Cardiac septum (tissue), 1 donor: ENCODE data around the gene ALDH5A1. TPM values are rescaled to one million over a fixed set of nuclear protein-coding genes. Genes with fewer than 3 reads are reported as not detected.

Experiments
- DNase-seq: peaks from one replicate; pipeline ENCODE4 v3.0.0-alpha.2; 2020; ENCODE audit warnings: low spot score
- intact Hi-C: fragments of 100-400 bp; cut with DNase I; formaldehyde crosslinking; loops from one replicate; pipeline ENCODE4 v1.14.0; 2022
- total RNA-seq: library from RNA; stranded (reverse); fragmentation: NEBNext Ultra II Directional; extraction: Animal tissue kit (Norgen Biotek cat#: 25700); gene quantifications from one replicate; pipeline ENCODE4 v1.2.1, GENCODE V29; 2021
- donor health status: DM: no; HTN: no; CAD: no.

ALDH5A1 gene
- total RNA-seq, 1 donor from 2014 or later, result 17.4 TPM

DNA sequence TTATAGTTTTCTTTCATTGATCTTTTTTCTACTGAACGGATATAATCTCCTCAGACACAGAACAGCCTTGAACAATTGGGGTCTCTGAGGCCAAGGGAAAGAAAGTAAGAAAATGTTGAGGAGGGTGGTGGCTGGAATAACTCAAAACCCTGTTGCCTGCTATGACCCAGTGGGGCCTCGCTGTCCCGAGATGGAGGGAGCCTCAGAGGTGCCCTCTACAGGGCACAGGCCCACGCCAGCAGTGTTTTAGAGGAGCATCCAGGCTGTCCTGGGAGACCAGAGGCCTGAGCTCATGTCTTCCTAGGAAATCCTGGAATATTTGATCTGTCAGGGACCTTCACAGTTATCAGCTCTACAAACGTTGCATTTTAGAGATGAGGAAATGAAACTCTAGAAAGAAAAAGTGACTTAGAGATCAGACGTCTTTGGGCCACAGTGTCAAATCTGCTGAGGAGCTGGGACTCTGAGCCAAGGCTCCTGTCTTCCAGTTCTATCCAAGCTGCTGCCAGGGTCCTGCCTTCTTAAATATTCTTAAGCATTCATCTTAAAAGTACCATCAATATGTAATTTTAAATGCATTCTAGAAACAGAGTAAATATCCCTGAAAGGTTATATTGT, 26.3 kb downstream of the ALDH5A1 start:
- no peak for DNase-seq
- intact Hi-C loops, result loop anchor here (5.0 kb wide), 1 partner anchor 89 kb away; no protein-coding TSS in a partner anchor

DNA sequence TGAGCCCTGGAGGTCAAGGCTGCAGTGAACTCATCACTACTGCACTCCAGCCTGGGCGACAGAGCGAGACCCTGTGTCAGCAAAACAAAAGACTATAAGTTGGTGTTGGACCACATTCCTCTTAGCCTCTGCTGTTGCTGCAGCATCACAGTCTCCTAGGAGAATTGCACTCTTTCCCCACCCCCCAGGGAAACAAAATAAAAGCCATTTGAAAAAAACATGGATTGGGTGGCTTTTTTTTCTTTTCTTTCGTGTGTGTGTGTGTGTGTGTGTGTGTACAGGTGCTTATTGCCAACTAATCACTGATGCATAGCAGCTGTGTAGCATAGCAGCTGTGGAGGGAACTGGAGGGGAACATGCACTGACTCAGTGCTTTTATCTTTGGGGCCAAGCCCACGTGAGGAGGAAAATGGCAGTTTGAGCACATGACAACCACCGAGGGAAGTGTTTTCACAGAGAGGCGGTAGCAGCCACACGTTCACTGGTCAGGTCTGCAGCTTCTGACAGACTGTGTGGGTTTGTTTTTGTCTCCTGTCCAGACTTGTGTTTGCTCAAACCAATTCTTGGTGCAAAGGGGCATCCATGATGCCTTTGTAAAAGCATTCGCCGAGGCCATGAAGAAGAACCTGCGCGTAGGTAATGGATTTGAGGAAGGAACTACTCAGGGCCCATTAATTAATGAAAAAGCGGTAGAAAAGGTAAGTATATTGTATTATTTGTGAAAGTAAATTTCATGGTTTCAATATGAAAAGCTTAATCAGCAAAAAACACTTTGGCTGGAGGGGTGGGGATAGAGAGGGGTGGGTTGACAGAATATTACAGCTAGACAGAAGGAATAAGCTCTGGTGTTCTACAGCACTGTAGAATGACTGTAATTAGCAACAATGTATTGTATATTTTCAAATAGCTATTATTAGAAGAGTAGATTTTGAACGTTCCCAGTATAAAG, 27.7 kb downstream of the ALDH5A1 start:
- DNase-seq, result no peak
- intact Hi-C loops, result loop anchor here (5.0 kb wide), 1 partner anchor 90 kb away; no protein-coding TSS in a partner anchor

DNA sequence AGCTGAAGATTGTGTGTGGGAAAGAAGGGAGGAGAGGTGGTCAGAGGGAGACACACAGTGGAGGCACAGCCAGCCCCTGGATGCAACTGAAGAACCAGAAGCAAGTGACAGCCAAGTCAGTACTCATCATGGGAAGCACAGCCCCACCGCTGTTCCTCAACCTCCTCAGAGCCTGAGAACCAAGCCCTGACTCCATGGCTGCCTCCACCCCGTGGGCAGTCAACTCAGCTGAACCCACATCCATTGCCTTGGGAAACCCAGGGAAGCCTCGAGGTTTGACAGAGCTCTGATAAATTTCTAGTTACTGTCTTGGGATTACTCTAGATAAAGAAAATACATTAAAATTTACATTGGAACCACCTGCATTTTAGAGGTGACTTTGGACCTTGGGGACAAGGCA, 29.6 kb downstream of the ALDH5A1 start:
- intact Hi-C loops, result loop anchor here (5.0 kb wide), 1 partner anchor 92 kb away; no protein-coding TSS in a partner anchor
- no peak for DNase-seq

DNA sequence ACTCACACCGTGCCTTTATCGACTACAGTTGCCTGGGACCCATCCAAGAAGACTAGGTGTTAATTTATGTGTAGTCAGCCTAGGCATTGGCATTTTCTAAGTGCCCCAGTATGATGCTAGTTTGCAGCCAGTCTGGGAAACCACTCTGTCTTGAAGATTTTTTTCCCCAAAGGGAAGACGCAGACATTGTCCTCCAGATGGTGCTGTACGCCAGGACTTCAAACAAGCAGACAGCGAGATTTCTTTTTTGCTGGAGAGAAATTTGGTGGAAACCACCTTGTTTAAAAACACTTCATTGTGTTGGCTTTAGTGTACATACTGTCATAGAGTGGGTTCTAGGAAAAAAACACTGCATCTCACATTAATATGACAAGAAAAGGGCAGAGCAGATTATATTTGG, 30.0 kb downstream of the ALDH5A1 start:
- intact Hi-C loops, result loop anchor here (5.0 kb wide), 1 partner anchor 93 kb away; no protein-coding TSS in a partner anchor
- DNase-seq, result no peak

DNA sequence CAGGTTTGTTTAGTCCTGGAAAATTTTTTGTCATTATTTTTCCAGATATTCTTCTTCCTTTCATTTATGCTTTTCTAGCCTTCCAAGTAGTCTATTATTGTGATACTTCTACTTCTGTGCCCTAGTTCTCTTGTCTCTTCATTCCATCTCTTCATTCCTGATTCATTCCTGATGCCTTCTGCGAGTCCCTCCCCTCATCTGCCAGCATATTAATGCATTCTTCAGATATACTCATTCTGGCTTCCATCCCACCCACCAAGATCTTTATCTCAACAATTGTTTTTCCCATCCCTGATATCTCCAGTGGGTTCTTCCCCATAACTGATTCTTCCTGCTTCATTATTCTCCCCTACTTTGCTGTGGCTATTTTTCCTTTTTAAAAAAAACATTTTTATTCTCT, 35.2 kb downstream of the ALDH5A1 start:
- no peak for DNase-seq
- intact Hi-C loops, result no loop called here

DNA sequence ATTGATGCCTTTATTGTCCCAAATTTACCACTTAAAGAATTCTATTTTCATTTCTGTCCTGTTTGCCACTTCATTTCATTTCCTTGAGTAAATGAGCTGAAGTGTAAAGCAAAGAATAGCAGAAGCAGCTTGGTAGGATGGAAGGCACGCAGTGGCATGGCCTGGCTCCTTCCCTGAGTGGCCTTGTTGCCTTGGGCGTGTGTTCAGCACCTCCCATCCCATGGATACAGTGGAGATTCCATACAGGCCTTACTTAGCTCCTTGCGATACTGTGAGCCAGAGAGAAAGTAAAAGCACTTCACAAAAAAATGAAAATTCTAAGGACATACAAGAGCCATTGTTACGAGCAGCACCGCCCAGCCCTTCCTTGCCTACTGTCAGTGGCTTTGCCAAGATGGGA, 39.6 kb downstream of the ALDH5A1 start:
- no peak for DNase-seq
- intact Hi-C loops, result no loop called here

DNA sequence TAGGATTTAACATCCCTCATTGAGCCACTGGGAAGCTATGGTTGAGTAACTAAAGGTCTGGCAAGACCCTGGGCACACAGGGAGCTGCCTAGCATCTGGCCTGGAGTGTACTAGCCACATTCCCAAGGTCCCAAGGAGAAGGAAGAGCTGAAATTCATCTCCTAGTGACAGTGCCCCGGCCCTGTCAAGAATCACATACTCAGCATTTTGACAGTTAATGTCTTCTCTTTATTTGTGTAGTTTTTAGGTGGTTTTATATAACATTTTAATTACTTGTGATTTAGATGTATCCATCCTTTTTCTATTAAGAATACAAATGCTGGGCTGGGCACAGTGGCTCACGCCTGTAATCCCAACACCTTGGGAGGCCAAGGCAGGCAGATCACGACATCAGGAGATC, 40.4 kb downstream of the ALDH5A1 start:
- intact Hi-C loops, result no loop called here
- no peak for DNase-seq

DNA sequence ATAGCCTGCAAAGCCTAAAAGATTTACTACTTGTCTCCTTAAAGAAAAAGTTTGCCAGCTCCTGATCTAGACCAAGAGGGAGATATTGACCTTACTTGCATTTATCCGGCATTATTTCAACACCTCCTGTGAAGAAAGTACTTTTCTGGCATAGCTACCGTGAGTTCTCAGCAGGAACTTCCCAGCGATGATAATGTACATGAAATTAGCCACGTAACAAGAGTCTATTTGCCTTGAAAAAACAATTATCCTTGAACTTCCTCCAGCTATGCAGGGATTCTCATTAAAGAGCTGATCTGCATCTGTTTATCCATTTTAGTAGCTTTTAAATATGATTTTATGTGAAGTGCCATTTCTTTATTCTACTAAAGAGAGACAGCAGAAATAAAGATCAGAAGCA, 41.7 kb downstream of the ALDH5A1 start:
- intact Hi-C loops, result no loop called here
- DNase-seq, result no peak

DNA sequence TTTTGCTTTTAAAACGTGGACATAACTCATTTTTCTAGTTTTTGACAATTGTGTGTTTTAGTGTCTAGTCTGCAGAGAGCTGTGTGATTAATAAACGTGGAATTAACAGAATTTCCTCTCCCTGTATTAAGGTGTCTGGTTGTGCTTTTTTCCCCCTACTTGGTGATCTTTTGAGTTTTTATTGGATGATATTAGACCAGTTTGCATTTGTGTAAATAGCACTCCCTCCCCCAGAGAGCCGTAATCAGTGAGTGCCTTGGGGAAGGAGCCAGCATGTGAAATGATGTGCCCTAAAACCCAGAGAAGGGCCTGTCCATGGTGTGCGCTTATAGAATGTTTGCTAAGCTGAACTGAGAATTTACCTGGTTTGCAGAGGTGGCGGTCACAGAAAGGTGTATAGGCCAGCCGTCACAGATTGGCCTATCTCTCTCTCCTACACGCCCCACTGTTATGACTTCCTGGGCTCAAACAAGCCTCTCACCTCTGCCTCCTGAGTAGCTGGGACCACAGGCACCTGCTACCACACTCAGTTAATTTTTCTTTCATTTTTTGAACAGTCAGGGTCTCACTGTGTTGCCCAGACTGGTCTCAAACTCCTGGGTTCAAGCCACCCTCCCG, 42.4 kb downstream of the ALDH5A1 start:
- intact Hi-C loops, result no loop called here
- no peak for DNase-seq

DNA sequence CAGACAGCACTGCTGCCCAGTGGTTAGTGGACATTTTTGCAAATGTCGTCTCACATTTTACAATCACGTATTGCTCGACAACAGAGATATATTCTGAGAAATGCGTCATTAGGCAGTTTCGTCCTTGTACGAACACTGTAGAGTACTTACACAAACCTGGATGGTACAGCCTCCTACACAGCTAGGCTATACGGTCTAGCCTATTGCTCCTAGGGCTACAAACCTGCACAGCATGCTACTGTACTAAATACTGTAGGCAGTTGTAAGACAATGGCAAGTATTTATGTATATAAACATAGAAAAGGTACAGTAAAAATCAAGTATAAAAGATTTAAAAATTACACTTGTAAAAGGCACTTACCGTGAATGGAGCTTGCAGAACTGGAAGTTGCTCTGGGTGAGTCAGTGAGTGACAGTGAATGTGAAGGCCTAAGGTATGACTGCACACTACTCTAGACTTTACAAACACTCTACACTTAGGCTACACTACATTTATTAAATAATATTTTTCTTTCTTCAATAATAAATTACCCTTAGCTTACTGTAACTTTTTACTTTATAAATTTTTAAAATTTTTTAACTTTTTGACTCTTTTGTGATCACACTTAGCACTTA, 43.1 kb downstream of the ALDH5A1 start:
- intact Hi-C loops, result no loop called here
- DNase-seq, result no peak

DNA sequence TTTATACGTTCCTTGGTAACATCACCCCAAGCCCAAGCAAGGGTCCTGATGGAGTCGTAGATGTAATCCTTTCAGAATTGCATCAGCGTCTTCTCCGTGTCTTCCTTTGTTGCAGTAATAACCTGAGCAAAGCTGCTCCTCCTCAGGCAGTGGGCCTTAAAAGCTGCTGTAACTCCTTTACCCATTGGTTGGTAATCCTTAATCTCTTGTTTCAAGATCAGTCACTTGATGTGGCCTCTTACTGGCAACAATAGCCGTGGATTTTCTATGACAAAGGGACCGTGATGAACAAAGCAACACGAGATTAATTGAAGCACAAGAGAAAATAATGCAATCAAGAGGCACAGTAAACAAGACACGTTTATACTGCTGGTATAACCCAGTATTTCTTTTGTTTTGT, 44.6 kb downstream of the ALDH5A1 start:
- intact Hi-C loops, result no loop called here
- no peak for DNase-seq

DNA sequence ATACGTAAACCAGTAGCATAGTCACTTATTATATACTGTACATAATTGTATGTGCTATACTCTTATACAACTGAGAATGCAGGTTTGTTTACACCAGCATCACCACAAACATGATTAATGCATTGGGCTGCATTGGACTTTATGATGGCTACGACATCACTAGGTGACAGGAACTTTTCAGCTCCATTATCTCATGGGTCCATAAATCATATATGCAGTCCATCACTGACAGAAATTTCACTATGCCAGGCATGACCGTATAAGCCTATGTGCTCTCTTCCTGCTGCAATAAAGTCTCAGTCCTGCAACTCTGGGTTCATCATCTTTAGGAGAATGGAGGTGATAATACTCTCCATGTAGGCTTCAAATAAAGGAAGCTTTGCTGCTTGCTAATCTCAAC, 45.4 kb downstream of the ALDH5A1 start:
- DNase-seq, result no peak

DNA sequence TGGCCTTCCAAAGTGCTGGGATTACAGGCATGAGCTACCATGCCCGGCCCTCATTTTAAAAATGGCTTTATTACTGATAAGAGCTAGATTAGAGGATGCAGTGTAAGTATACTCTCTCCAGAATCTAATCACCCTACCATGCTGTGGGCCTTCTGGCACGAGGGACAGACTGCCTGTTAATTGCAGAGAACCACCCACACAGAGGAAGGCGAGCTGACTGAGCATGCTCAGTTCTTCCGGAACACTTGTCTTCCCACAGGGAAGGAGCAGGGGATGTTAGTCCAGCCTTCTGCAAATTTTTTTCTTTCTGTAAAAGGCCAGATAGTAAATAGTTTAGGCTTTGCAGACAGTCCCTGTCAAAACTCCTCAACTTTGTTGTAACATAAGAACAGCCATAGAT, 48.9 kb downstream of the ALDH5A1 start:
- DNase-seq, result no peak
- intact Hi-C loops, result no loop called here

More for the DNA sequence above, 45.4 kb downstream of the ALDH5A1 start:
- intact Hi-C loops, result no loop called here

DNA sequence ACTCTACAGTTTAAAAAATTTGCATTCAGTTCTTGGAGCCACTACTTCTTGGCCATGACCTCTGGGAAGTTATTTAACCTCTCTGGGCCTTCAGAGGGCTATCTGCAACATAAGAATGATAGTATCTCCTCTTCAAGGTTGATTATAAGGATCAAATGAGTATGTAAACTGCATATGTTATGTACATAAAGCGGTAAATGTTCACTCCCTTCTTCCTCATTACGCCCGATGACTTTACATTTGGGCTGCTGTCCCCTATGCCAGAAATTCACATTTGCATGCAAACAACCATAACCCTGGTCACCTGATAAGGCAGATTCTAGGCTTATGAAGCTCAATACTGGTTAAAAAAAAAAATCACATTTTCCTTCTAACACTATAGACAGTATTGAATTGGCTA, 50.4 kb downstream of the ALDH5A1 start:
- intact Hi-C loops, result no loop called here
- DNase-seq, result no peak

DNA sequence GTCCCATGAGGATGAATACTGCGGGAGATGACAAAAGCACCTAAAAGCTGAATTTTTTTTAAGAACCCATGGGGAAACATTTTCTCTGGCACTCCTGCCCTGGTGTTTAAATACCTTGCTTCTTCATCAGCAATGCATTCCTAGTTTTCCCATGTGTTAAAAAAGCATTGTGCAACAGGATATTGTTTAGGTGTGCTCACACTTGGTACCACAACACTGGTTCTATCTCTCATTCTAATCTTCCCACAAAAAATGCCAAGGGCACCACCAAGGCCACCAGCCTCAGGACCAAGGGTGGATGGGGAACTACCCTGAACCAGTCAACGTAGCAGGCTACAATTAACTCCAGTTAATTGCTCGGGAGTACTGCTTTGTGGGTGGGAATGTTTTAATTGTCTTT, 50.9 kb downstream of the ALDH5A1 start:
- intact Hi-C loops, result no loop called here
- no peak for DNase-seq

DNA sequence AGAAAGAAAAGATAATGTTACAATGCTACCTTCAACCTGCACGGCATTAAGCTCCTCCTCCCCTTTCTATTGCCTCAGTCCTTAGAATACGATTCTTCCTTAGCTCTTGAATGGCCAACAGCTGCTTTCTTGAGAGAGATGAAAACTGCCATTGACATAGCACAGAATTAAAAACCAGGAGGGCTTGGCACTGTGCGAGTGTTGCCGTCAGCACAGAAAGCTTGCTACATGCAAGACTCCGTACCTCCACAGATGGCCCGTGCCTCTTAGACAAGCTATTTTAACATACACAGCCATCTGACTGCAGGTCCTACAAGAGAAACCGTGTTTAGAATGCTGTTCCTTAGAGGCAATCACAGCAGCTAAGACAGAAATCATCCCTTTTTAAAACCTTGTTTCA, 51.7 kb downstream of the ALDH5A1 start:
- DNase-seq, result no peak
- intact Hi-C loops, result no loop called here

DNA sequence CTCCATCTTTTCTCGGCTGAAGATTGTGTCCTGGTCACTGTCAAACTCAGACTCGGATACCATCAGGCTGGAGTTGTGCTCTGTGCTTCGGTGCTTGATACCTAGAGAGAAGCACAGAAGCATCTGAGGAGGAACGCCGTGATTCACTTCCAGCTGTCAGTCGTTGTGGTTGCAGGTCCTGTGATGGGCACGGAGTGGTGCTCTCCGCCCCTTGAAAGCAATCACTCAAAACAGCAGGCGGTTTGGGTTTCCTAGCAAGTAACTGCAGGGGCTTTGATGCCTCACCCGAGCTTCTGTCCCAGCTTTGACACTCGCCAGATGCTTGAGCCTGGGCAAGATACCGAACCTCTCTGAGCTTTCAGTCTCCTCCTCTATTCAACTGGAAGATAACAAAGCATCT, 52.5 kb downstream of the ALDH5A1 start:
- DNase-seq, result no peak
- intact Hi-C loops, result no loop called here

DNA sequence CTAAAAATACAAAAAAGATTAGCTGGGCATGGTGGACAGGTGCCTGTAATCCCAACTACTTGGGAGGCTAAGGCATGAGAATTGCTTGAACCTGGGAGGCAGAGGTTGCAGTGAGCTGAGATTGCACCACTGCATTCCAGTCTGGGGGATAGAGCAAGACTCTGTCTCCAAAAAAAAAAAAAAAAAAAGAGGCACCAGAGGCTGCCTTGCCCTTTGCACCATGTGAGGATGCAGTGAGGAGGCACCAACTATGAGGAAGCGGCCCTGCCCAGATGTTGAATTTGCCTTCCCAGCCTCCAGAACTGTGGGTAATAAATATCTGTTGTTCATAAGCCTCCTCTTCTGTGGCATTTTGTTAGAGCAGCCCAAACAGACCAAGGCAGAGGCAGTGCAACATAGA, 54.4 kb downstream of the ALDH5A1 start:
- no peak for DNase-seq
- intact Hi-C loops, result no loop called here

DNA sequence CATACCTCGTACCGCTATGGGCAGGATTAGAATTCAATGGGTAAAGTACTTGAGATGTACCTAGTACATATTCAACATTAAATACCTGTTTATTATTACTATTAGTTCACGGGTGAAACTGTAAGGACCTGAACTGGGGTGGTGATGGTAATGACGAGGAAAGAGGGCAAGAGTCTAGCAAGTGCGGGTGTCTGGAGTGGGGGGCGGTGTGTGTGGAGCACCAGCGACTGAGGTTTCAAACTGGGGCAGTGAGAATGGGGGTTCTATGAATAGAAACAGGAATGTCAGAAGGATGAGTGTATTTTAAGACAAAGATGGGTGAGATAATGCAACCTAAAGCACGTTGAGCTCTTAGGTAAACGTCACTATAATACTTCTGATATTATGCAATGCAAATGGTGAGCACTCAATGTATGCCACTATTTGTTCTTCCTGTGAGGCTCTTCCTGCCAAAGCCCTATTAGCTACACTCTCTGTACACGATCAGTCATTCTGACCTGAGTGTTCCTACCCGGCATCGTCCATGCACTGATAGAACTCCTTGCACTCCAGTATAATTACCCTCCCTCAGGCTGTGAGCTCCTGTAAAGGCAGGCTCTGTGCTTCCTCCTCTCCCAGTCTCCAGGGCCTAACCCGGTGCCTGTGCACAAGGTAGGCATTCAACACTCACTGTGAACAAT, 55.0 kb downstream of the ALDH5A1 start:
- no peak for DNase-seq
- intact Hi-C loops, result no loop called here

DNA sequence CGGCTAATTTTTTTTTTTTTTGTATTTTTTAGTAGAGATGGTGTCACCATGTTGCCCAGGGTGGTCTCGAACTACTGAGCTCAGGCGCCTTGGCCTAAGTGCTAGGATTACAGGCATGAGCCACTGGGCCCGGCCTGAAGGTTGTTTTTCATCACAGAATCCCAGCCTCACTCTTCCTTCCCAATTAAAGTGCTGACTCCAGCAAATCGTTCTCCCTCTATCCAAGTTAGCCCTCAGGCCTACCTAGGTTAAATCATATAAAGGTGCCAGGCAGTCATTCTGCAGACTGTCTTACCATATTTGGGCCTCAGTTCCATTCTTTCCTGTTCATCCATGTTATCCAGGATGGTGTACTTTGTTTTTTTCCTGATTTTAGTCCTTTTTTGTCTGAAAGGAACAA, 56.4 kb downstream of the ALDH5A1 start:
- intact Hi-C loops, result no loop called here
- DNase-seq, result no peak
